Limb (tissue), 2 donors: ENCODE results near the gene MRC2.
A peak's percentile ranks its signal among the peaks of the same experiment; 100 is the strongest.

Experiments used
- DNase-seq, 2 donors: peaks; one replicate each; pipeline ENCODE4 v3.0.0-alpha.2; 2016; ENCODE audit errors: extremely low spot score in 2 of 2

The MRC2 gene

DNA sequence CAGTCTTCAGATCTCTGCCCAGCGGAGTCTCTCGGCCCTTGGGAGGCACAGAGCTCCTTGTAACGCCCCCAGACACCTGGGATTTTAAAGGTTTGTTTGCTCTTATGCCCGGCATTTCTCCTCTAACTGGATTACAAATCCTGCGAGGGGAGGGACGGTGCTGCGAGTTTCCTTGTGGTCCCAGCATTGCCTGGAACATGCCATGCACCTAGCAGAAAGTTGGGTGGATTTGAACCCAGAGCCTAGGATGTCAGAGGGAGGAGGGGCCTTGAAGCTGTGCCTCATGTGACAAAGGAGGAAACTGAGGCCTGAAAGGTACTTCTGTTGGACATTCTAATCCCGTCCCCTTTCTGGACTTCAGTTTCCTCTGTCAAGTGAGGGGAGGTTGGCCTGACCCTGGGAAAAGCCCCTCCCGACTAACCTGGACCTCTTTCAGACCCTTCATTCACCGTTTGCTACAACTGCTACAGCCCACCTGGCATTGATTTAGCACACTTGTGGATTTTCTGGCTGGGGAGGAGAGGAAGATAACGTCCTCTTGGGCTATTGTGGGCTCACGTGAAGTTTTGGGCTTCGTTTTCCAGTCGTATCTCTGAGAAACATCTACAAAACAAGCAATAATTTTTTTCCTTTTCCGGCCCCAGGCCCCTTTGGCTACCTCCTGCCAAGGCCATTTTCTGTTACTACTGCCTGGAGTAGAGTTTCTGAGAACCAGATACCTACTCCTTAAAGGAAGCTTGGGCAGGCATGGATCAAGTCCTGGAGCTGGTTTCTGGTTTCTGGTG lies 30.9 kb downstream of the MRC2 start:
- no peak for DNase-seq

- no peak for DNase-seq
Measured at GRCh38 chr17:62660629-62661118, 33.2 kb downstream of the MRC2 start.

GRCh38 chr17:62661337-62661736 lies 33.9 kb downstream of the MRC2 start:
- DNase-seq, result no peak

GRCh38 chr17:62662855-62663254 lies 35.4 kb downstream of the MRC2 start:
- no peak for DNase-seq

- no peak for DNase-seq
Measured at GRCh38 chr17:62663304-62663703, 35.8 kb downstream of the MRC2 start.

GRCh38 chr17:62664336-62665120 lies 37.1 kb downstream of the MRC2 start:
- DNase-seq, result no peak

GRCh38 chr17:62665599-62665998 lies 38.1 kb downstream of the MRC2 start:
- DNase-seq, result no peak

GRCh38 chr17:62666061-62666800 lies 38.8 kb downstream of the MRC2 start:
- no peak for DNase-seq

GRCh38 chr17:62666801-62667591 lies 39.5 kb downstream of the MRC2 start:
- DNase-seq, result no peak

DNA sequence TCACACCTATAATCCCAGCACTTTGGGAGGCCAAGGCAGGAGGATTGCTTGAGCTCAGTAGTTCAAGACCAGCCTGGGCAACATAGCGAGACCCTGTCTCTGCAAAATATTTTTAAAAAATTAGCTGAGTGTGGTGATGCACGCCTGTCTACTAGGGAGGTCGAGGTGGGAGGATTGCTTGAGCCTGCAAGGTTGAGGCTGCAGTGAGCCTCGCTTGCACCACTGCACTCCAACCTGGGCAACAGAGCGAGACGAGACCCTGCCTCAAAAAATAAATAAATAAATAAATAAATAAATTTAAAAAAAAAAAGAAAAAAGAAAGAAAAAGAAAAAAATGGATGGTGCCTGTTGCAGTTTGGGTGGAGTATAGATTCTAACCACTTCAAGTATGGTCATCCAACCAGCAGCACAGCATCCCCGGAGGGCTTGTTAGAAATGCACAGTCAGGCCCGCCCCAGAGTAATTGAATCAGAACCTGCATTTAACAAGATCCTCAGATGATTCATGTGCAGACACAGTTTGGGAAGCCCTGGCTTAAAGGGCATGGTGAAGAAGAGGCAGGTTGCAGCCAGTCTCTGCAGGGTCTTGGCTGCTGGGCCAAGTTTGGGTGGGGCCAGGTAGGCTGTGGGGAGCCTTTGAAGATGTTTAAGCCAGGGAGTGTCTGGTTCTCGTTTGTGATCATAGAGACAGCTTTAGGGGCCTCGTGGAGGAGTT lies 40.8 kb downstream of the MRC2 start:
- no peak for DNase-seq

- peak in 1 of 2 donors; percentile 38 for DNase-seq
Measured at GRCh38 chr17:62670202-62670821, 42.8 kb downstream of the MRC2 start.

- DNase-seq, result peak in 1 of 2 donors; percentile 38
Measured at GRCh38 chr17:62671553-62671952, 44.1 kb downstream of the MRC2 start.

DNA sequence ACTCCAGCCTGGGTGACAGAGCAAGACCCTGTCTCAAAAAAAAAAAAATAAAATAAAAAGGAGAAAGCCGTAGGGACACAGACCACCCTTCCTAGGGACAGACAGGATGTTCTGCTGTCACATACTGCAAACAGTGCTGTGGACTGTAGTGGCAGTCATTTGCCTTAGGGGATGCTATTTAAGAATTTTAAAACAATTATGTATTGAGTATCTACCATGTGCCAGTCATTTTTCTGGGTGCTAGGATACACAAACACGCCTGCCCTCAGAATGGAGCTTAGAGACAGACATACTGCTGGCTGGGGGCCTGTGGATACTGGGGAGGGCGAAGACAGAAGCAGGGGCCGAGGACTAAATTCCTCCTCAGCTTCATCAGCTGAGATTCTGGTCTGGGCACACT lies 45.5 kb downstream of the MRC2 start:
- no peak for DNase-seq

GRCh38 chr17:62673614-62674362 lies 46.3 kb downstream of the MRC2 start:
- no peak for DNase-seq

DNA sequence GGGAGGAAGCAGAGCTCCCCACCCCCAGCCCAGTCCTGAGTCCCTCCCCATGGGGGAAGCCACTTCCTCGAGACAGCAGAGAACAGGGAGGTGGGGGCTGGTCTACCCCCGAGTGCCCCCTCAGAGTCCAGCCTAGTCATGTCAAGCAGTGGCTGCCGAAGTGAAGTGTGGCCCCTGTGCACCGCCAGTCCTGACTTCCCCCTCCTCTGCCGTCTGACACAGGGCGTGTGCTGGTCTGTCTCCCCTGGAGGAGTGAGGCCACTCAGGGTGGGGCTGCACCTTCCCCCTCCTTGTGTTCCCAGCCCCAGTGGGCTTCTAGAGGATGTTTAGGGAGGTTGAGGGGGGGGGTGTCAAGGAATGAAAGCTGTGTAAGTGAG lies 46.9 kb downstream of the MRC2 start:
- DNase-seq, result no peak

- no peak for DNase-seq
Measured at GRCh38 chr17:62674841-62675240, 47.4 kb downstream of the MRC2 start.

GRCh38 chr17:62675260-62675659 lies 47.8 kb downstream of the MRC2 start:
- peak in 1 of 2 donors; percentile 53 for DNase-seq

GRCh38 chr17:62675701-62676100 lies 48.2 kb downstream of the MRC2 start:
- no peak for DNase-seq

DNA sequence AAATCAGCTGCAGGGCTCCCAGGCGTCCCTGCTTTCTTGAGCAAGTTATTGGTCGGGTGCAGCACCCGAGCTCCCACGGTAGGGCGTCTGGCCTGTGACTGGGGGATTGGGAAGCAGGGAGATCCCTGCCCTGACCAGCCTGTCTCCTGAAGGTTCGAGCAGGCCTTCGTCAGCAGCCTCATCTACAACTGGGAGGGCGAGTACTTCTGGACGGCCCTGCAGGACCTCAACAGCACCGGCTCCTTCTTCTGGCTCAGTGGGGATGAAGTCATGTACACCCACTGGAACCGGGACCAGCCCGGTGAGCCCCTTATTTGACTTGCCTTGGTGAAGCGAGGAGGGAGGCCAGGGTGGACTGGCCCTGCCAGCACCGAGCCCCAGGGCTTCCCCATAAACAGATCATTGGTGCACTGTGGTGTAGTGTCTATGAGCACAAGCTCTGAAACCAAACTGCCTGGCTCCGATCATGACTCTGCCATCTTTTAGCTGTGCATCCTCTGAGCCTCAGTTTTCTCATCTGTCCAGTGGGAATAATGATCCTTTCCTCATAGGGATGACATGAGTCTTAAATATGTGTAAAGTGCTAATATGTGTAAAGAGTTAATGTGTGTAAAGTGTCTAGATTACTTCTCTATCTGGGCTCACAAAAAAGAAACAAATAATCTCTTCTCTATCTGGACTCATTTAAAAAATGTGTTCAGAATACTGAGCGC lies 48.9 kb downstream of the MRC2 start:
- no peak for DNase-seq
